Measurements from ENCODE around the gene RAB11FIP4. TPM values are rescaled to one million over a fixed set of nuclear protein-coding genes. Genes with fewer than 3 reads are reported as not detected.

The RAB11FIP4 gene
- total RNA-seq, 1 experiment from 2014 or later: 2.8 TPM

- H3K27me3 Mint-ChIP-seq (ENCODE audit: insufficient read depth, unreplicated experiment): no peaks in the 10 kb centered on the region
- H3K4me1 Mint-ChIP-seq (ENCODE audit: insufficient read depth, unreplicated experiment): no peaks in the 10 kb centered on the region
- H3K9me3 Mint-ChIP-seq (ENCODE audit: unreplicated experiment): no peaks in the 10 kb centered on the region
- DNase-seq (ENCODE audit: unreplicated experiment): no peak
- no TSS peak for BruUV-seq (replicated peaks)
- H3K36me3 Mint-ChIP-seq (ENCODE audit: insufficient read depth, unreplicated experiment): no peaks in the 10 kb centered on the region
- no peak overlapping the region for H3K4me3 Mint-ChIP-seq (ENCODE audit: unreplicated experiment)
- intact Hi-C loops (cut with micrococcal nuclease): no loop called here
- POLR2A ChIA-PET: no interaction called here
- TF ChIP-seq CTCF (IDR thresholded peaks at IDR 0.05; ENCODE audit: unreplicated experiment): no peak
- CTCF ChIA-PET: interaction anchor here (0.5 to 1.0 kb wide), 2 partner anchors 8 to 16 kb away, joined by 3 read pairs; no protein-coding TSS in a partner anchor
- H3K27ac Mint-ChIP-seq (ENCODE audit: low read depth, unreplicated experiment): no peak overlapping the region
Observed at GRCh38 chr17:31508288-31509094, 117.0 kb downstream of the RAB11FIP4 start.

GRCh38 chr17:31509095-31509804 is 117.8 kb downstream of the RAB11FIP4 start:
- intact Hi-C loops (cut with micrococcal nuclease): no loop called here
- H3K4me1 Mint-ChIP-seq (ENCODE audit: insufficient read depth, unreplicated experiment): no peaks in the 10 kb centered on the region
- ChIA-PET CTCF (interaction anchor here (0.5 to 1.2 kb wide), 4 partner anchors 8 to 86 kb away, joined by 3 to 5 read pairs (median 3); no protein-coding TSS in a partner anchor), POLR2A (interaction anchor here (0.6 kb wide), 1 partner anchor 8 kb away, joined by 4 read pairs; no protein-coding TSS in a partner anchor)
- H3K4me3 Mint-ChIP-seq (ENCODE audit: unreplicated experiment): no peak overlapping the region
- no peaks in the 10 kb centered on the region for H3K9me3 Mint-ChIP-seq (ENCODE audit: unreplicated experiment)
- H3K27ac Mint-ChIP-seq (ENCODE audit: low read depth, unreplicated experiment): no peak overlapping the region
- BruUV-seq (replicated peaks): no TSS peak
- no peaks in the 10 kb centered on the region for H3K27me3 Mint-ChIP-seq (ENCODE audit: insufficient read depth, unreplicated experiment)
- no peaks in the 10 kb centered on the region for H3K36me3 Mint-ChIP-seq (ENCODE audit: insufficient read depth, unreplicated experiment)
- DNase-seq (ENCODE audit: unreplicated experiment): no peak
- TF ChIP-seq CTCF (IDR thresholded peaks at IDR 0.05; ENCODE audit: unreplicated experiment): no peak

- no peak for TF ChIP-seq CTCF (IDR thresholded peaks at IDR 0.05; ENCODE audit: unreplicated experiment)
- no peaks in the 10 kb centered on the region for H3K27me3 Mint-ChIP-seq (ENCODE audit: insufficient read depth, unreplicated experiment)
- POLR2A ChIA-PET: interaction anchor here (0.6 kb wide), 1 partner anchor 8 kb away, joined by 4 read pairs; no protein-coding TSS in a partner anchor
- H3K27ac Mint-ChIP-seq (ENCODE audit: low read depth, unreplicated experiment): no peak overlapping the region
- BruUV-seq (replicated peaks): no TSS peak
- H3K4me1 Mint-ChIP-seq (ENCODE audit: insufficient read depth, unreplicated experiment): no peaks in the 10 kb centered on the region
- DNase-seq (ENCODE audit: unreplicated experiment): no peak
- H3K4me3 Mint-ChIP-seq (ENCODE audit: unreplicated experiment): no peak overlapping the region
- CTCF ChIA-PET: interaction anchor here (0.6 to 1.2 kb wide), 3 partner anchors 18 to 86 kb away, joined by 3 to 5 read pairs (median 3); no protein-coding TSS in a partner anchor
- H3K9me3 Mint-ChIP-seq (ENCODE audit: unreplicated experiment): no peaks in the 10 kb centered on the region
- intact Hi-C loops (cut with micrococcal nuclease): no loop called here
- no peaks in the 10 kb centered on the region for H3K36me3 Mint-ChIP-seq (ENCODE audit: insufficient read depth, unreplicated experiment)
Observed at GRCh38 chr17:31509805-31510177, 118.3 kb downstream of the RAB11FIP4 start.

All from MCF 10A (cell line).